Panc1 (cell line): ENCODE data around the gene MTHFD2L. TPM values are rescaled to one million over a fixed set of nuclear protein-coding genes. Genes with fewer than 3 reads are reported as not detected.
A peak's percentile ranks its signal among the peaks of the same experiment; 100 is the strongest.

ENCODE experiments used
- ATAC-seq: fragments of 200-7000 bp; cut with Tn5 transposase; 2 replicates; pipeline ENCODE4 v1.9.1; 2020; ENCODE audit warnings: mild to moderate bottlenecking, moderate library complexity
- BruUV-seq: library from RNA; stranded (reverse); fragments of 400-500 nt; replicated peaks from 2 replicates; lab custom pipeline; 2021; lab: Mats Ljungman, UMichigan
- CTCF ChIA-PET: fragments of 300-600 bp; sonication (Branson Sonifier 250); formaldehyde crosslinking; loops from one replicate; lab custom pipeline; 2022; ENCODE audit warnings: antibody characterized with exemption; lab: Charles Lee
- POLR2A ChIA-PET: fragments of 300-600 bp; sonication (Branson Sonifier 250); formaldehyde crosslinking; loops from one replicate; lab custom pipeline; 2022; ENCODE audit warnings: antibody characterized with exemption; lab: Charles Lee
- DNase-seq: peaks from one replicate; pipeline ENCODE4 v3.0.0-alpha.2; 2010; ENCODE audit warnings: low read depth, low spot score
- H3K27ac ChIP-seq: 2 replicates; pipeline ENCODE4 v1.5.1; 2011; ENCODE audit warnings: mild to moderate bottlenecking, low read length, inconsistent platforms
- H3K27me3 ChIP-seq: fragments of 200-500 bp; sonication (Bioruptor generic); 2 replicates; pipeline ENCODE4 v1.6.0; 2014; ENCODE audit warnings: low read length, inconsistent platforms; ENCODE audit not compliant: control insufficient read depth, insufficient read depth
- H3K36me3 ChIP-seq: fragments of 200-500 bp; sonication (Bioruptor generic); 2 replicates; pipeline ENCODE4 v1.5.1; 2014; ENCODE audit warnings: inconsistent platforms, mild to moderate bottlenecking, low read length, moderate library complexity; ENCODE audit not compliant: control insufficient read depth, insufficient read depth
- H3K4me1 ChIP-seq: 2 replicates; pipeline ENCODE4 v1.5.1; 2011; ENCODE audit warnings: inconsistent platforms, mild to moderate bottlenecking, low read length, moderate library complexity; ENCODE audit not compliant: control insufficient read depth, insufficient read depth
- H3K4me3 ChIP-seq, 2 experiments: 2 replicates each; pipeline ENCODE4 v1.5.1; 2011 to 2012; ENCODE audit warnings: low read depth in 2 of 2, low read length in 2 of 2, mild to moderate bottlenecking in 2 of 2, inconsistent platforms in 1 of 2, moderate library complexity in 1 of 2
- H3K9me3 ChIP-seq: fragments of 200-500 bp; sonication (Bioruptor generic); 2 replicates; pipeline ENCODE4 v1.5.1; 2014; ENCODE audit warnings: low read depth, mild to moderate bottlenecking, inconsistent platforms, low read length, moderate library complexity; ENCODE audit not compliant: control insufficient read depth, insufficient read depth
- POLR2AphosphoS5 ChIP-seq: IDR thresholded peaks from 2 replicates; pipeline ENCODE4 v1.6.1; 2012; ENCODE audit warnings: mild to moderate bottlenecking, low read depth, low read length, moderate library complexity
- SIN3A ChIP-seq: IDR thresholded peaks from 2 replicates; pipeline ENCODE4 v1.6.1; 2012; ENCODE audit warnings: low read depth, mild to moderate bottlenecking, low read length, moderate library complexity, borderline replicate concordance; ENCODE audit not compliant: insufficient read depth
- TCF7L2 ChIP-seq: IDR thresholded peaks from 2 replicates; pipeline ENCODE4 v1.6.1; 2011; ENCODE audit warnings: mild to moderate bottlenecking, low read depth, low read length, inconsistent platforms
- in situ Hi-C: cut with HindIII; loops from 2 replicates; pipeline ENCODE4 v1.10.0; 2016; ENCODE audit warnings: low sequenced_read_pairs, low pct_unique_long_range_greater_than_20kb
- intact Hi-C: fragments of 100-400 bp; cut with micrococcal nuclease; formaldehyde crosslinking; loops from one replicate; pipeline ENCODE4 v1.10.0; 2022; ENCODE audit not compliant: unreplicated experiment
- total RNA-seq: library from RNA; stranded (reverse); gene quantifications from one replicate; pipeline ENCODE4 v1.2.1, GENCODE V29; 2021; ENCODE audit not compliant: unreplicated experiment
- TF ChIP-seq, protein P1 (sequence below), 2 experiments: IDR thresholded peaks; 2 replicates each; pipeline ENCODE4 v1.6.1; 2011 to 2012; ENCODE audit warnings: low read depth in 2 of 2, control low read depth in 1 of 2, low read length in 1 of 2, mild to moderate bottlenecking in 1 of 2, moderate library complexity in 1 of 2; ENCODE audit not compliant: insufficient read depth in 1 of 2
- TF ChIP-seq, protein P2 (sequence below): fragments of 450-650 bp; IDR thresholded peaks from 2 replicates; pipeline ENCODE4 v1.5.1; 2017; ENCODE audit warnings: mild to moderate bottlenecking

MTHFD2L gene
- total RNA-seq, 1 experiment from 2014 or later, result 6.6 TPM

GRCh38 chr4:74223801-74224200, 65.9 kb downstream of the MTHFD2L start:
- POLR2A ChIA-PET, result no interaction called here

GRCh38 chr4:74228691-74229640, 71.0 kb downstream of the MTHFD2L start:
- peak; percentile 18 for DNase-seq
- H3K4me1 ChIP-seq, result no peaks in the 10 kb centered on the region
- in situ Hi-C loops (no loop called here), intact Hi-C loops (loop anchor here (2.0 to 10.0 kb wide), 2 partner anchors 82 to 446 kb away; no protein-coding TSS in a partner anchor)
- no peak overlapping the region for H3K4me3 ChIP-seq
- H3K9me3 ChIP-seq, result no peaks in the 10 kb centered on the region
- H3K36me3 ChIP-seq, result no peaks in the 10 kb centered on the region
- no peaks in the 10 kb centered on the region for H3K27me3 ChIP-seq
- ChIA-PET POLR2A (no interaction called here), CTCF (interaction anchor here (0.6 to 1.0 kb wide), 4 partner anchors 39 to 922 kb away, joined by 3 to 4 read pairs (median 4); no protein-coding TSS in a partner anchor)
- TF ChIP-seq TCF7L2, result no peak
- TF ChIP-seq, protein P1, sequence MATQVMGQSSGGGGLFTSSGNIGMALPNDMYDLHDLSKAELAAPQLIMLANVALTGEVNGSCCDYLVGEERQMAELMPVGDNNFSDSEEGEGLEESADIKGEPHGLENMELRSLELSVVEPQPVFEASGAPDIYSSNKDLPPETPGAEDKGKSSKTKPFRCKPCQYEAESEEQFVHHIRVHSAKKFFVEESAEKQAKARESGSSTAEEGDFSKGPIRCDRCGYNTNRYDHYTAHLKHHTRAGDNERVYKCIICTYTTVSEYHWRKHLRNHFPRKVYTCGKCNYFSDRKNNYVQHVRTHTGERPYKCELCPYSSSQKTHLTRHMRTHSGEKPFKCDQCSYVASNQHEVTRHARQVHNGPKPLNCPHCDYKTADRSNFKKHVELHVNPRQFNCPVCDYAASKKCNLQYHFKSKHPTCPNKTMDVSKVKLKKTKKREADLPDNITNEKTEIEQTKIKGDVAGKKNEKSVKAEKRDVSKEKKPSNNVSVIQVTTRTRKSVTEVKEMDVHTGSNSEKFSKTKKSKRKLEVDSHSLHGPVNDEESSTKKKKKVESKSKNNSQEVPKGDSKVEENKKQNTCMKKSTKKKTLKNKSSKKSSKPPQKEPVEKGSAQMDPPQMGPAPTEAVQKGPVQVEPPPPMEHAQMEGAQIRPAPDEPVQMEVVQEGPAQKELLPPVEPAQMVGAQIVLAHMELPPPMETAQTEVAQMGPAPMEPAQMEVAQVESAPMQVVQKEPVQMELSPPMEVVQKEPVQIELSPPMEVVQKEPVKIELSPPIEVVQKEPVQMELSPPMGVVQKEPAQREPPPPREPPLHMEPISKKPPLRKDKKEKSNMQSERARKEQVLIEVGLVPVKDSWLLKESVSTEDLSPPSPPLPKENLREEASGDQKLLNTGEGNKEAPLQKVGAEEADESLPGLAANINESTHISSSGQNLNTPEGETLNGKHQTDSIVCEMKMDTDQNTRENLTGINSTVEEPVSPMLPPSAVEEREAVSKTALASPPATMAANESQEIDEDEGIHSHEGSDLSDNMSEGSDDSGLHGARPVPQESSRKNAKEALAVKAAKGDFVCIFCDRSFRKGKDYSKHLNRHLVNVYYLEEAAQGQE (IDR thresholded peaks at IDR 0.05; ENCODE audit: insufficient read depth in 1 of 2, low read depth in 2 of 2, low read length in 1 of 2), result no peak
- TF ChIP-seq SIN3A, result no peak
- no peak for TF ChIP-seq POLR2AphosphoS5
- TF ChIP-seq, protein P2, sequence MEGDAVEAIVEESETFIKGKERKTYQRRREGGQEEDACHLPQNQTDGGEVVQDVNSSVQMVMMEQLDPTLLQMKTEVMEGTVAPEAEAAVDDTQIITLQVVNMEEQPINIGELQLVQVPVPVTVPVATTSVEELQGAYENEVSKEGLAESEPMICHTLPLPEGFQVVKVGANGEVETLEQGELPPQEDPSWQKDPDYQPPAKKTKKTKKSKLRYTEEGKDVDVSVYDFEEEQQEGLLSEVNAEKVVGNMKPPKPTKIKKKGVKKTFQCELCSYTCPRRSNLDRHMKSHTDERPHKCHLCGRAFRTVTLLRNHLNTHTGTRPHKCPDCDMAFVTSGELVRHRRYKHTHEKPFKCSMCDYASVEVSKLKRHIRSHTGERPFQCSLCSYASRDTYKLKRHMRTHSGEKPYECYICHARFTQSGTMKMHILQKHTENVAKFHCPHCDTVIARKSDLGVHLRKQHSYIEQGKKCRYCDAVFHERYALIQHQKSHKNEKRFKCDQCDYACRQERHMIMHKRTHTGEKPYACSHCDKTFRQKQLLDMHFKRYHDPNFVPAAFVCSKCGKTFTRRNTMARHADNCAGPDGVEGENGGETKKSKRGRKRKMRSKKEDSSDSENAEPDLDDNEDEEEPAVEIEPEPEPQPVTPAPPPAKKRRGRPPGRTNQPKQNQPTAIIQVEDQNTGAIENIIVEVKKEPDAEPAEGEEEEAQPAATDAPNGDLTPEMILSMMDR, result peak; percentile 85
- BruUV-seq, result no TSS peak
- H3K27ac ChIP-seq, result no peak overlapping the region
- ATAC-seq, result peak; percentile 80

More at GRCh38 chr4:74223801-74224200, 65.9 kb downstream of the MTHFD2L start:
- Histone ChIP-seq H3K36me3 (no peaks in the 10 kb centered on the region), H3K27ac (no peak overlapping the region), H3K4me3 (no peak overlapping the region), H3K27me3 (no peaks in the 10 kb centered on the region), H3K9me3 (no peaks in the 10 kb centered on the region), H3K4me1 (no peaks in the 10 kb centered on the region)
- TF ChIP-seq TCF7L2 (no peak), POLR2AphosphoS5 (no peak), SIN3A (no peak)
- TF ChIP-seq, protein P2, result no peak
- TF ChIP-seq, protein P1 (IDR thresholded peaks at IDR 0.05; ENCODE audit: insufficient read depth in 1 of 2, low read depth in 2 of 2, low read length in 1 of 2), result no peak
- intact Hi-C loops, result loop anchor here (10.0 kb wide), 1 partner anchor 451 kb away; no protein-coding TSS in a partner anchor
- DNase-seq (no peak), ATAC-seq (no peak)
- in situ Hi-C loops, result no loop called here
- CTCF ChIA-PET, result no interaction called here
- BruUV-seq, result no TSS peak
